Stimulated activated CD4-positive, alpha-beta T cell treated with anti-CD3 and anti-CD28 coated beads, Interleukin-2, amount 100 ng/mL, for 4 hours (primary cell): ENCODE measurements around the gene KRTAP1-5.
"Not testable (repeated sequence)": the region's sequence is repeated elsewhere in the genome, so short reads cannot be mapped to it uniquely, and the experiment has no call there.

Source experiments
- DNase-seq: peaks from one replicate; pipeline ENCODE4 v3.0.0-alpha.2; 2020; ENCODE audit warnings: low read depth

Gene KRTAP1-5

DNA sequence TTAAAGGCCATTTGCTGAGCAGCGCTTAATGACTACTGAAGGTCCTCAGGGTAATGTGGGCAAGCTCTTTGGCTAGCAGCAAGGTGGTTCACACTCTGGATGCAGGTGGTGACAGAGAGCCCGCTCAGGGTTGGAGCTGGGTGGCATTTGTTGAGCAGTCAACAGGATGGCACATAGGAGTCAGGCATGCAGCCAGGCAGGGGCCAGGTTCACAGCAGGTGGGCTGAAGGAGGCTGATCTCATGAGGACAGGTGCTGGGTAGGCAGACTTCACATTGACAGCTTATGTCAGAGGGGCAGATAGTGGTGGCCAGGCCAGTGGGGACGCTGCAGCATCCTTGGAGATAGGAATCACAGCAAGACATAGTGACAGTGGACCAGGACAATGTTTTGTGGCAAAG lies 22.6 kb downstream of the KRTAP1-5 start:
- DNase-seq = no peak

DNA sequence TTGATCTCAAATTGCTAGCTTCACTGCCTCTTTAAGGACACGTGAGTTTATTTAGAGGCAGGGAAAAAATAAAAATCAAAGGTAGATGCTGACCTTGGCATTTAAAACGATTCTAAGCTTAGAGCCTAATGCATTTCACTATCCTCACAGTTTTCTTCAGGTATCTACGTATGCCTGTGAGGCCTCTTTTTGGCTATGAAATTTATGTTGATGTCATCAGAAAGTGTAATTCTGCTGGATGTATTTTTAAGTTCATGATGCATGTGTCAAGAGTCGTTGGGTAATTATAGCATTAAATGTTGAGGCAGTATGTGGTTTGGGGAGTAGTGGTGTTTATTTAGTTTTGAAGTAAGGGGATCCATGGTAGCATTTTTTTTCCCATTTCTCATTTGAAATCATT lies 23.1 kb downstream of the KRTAP1-5 start:
- DNase-seq = no peak

DNA sequence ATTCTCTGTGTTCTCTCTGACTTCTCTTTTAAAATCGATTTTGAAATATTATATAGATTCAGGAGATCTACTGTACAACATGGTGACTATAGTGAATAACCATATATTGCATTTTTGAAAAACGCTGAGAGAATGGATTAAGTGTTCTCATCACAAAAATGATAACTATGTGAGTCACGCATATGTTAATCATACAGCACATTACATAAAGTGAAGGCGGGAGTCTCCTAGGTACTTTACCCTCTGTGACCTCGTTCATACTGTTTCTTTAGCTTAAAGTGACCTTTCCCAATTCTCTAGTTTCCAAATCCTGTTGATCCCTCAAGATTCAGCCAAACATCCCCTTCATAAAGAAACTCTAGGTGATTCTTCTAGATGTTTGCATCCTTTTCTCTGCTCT lies 24.2 kb downstream of the KRTAP1-5 start:
- no peak for DNase-seq

DNA sequence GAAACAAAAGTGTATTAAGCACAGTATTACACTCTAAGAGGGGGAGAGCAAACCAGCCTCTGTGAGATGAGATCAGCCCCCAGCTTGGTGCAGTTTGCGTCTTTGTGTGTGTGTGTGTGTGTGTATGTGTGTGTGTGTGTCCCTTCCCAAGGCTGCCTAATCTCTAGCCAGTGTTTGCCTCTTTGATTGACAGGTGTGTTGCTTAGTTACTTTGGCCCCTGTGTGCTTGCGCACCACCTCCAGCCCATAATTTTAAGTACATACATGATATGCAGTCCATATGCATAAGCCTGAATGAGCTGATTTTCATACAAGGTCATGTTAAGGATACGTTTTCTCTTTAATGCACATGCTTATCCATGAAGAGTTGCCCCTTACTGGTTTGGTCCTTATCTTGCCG lies 25.2 kb downstream of the KRTAP1-5 start:
- no peak for DNase-seq

DNA sequence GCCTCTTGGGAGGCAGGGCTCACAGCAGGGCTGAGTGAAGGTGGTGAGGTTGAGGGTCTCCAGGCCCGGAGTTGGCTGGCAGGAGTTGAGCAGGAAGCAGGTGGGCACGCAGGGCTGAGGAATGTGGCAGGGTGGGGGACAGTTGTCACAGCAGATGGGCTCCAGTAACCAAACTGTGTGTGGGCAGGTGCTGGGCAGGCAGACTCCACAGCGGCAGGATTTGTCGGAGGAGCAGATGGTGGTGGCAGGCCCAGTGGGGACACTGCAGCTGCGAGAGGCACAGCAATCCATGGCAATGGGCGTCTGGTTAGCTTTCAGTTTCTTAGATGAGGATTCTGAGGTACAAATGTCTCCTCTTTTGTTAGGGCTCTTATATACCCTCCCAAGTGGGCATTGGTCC lies 27.4 kb downstream of the KRTAP1-5 start, which contains the start of gene KRTAP3-2:
KRTAP3-2 (minus strand) TSS at position 344 of the 400 bp plus-strand sequence; CDS start at position 291, 53 bp downstream.
- DNase-seq = not testable (repeated sequence)

DNA sequence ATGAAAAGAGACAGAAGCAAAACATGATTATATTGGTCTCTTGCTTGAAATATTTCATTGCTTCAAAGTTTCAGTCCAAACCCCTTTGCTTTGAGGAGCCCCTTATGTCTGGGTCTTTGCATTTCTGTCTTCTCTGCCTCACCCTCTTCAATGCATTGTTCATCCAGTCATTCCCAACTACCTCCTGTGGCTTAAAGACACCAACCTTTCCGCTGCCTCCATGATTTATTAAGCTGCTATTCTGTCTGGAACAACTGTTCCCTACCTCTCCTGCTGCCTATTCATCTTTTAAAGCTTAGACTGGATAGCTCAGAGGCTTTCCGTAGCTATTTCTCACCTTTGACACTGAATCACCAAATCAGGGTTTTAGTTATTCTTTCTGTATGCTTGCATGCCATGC lies 29.6 kb downstream of the KRTAP1-5 start:
- no peak for DNase-seq

DNA sequence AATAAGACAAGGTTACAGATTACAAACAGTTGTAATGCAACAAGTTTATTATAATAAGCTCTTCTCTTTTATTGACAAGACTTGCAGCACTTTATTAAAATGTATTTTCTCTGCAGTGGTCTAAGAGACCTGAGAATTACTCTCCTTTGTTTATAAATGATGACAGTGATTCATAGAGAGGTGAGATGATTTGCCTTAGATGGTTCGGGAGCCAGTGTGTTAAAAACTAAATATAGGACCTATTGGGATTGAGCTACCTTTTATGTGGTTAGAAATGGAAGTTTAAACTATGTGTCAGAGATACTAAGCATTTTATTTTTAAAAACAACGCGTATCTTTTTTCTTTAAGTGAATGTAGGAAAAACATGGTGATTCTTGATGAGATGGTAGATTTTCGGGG lies 30.2 kb downstream of the KRTAP1-5 start:
- DNase-seq = no peak

DNA sequence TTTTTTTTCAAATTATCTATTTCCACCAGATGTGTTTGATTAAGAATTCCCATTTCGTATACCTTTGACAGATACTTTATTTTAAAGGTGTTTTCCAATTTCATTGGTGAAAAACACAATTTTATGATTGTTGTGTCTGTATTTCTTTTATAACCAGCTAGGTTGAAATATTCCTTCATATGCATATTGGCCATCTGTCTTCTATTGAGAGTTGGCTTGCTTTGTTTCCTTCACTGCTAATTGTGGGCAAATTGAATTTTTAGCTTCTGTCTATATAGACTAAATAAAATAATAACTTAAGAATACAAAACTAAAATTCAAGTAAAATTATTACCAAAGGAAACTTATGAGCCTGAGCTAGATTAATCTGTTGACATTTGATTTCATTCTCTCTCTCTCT lies 31.9 kb downstream of the KRTAP1-5 start:
- no peak for DNase-seq

DNA sequence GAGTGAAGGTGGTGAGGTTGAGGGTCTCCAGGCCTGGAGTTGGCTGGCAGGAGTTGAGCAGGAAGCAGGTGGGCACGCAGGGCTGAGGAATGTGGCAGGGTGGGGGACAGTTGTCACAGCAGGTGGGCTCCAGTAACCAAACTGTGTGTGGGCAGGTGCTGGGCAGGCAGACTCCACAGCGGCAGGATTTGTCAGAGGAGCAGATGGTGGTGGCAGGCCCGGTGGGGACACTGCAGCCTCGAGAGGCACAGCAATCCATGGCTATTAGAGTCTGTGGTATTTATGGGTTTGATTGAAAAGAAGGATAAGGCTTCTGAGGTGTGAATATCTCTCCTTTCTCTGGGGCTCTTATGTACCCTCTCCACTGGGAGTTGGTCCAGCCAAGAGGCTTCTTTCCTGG lies 33.2 kb downstream of the KRTAP1-5 start, which contains the start of gene KRTAP3-3:
KRTAP3-3 (minus strand) TSS at position 326 of the 400 bp plus-strand sequence; CDS start at position 259, 67 bp downstream.
- no peak for DNase-seq

DNA sequence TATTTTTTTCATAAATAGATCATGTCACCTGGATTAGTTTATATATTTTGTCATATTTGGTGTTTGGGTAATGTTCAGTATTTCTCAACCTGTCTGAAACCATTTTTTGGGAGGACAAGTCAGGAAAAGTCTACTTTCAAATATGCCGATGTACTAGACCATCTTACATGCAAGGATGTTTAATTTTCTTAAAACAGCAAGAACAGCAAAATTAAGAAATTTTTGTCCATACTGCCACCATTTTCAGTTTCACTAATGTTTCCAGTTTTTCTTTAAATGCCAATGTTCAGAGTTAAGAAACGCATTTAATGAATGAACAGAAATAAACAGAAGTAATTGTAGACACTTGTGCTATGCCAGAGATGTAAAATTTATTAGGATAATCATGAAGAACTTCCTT lies 33.9 kb downstream of the KRTAP1-5 start:
- DNase-seq = no peak

DNA sequence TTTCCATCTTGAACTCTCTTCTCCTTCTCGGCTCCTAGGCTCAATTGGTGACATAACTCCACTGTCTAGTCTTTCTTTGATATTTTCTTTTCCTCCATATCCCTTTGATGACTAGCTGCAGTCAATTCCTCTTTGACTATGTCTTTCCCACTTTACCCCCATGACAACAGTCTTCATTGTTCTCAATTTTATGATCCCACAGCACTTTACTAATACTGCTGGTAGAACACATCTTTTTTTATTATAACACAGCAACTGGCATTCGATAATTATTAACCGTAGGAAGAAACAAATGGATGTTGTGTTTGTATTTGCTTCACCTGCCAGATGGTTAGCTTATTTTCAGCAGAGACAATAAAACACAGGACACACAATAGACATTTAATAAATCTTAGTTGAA lies 34.3 kb downstream of the KRTAP1-5 start:
- no peak for DNase-seq

DNA sequence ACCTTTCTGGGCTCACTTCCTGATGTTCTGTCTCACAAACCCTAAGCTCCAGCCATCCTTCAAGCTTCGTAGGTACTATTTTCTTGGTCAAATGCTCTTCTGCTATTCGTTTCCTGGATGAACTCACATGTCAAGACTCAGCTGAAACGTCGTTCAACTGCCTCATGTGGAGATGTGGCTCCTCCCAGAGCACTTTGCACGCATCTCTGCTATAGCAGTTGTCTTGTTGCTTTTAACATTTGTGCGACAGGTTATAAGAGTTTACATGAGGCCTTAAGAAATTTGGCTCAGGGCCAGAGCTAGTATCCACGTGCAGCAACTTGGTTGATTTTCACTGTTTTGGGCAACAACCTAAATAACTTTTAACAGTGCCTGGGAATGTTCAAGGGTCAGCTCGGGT lies 40.1 kb downstream of the KRTAP1-5 start:
- DNase-seq = no peak

DNA sequence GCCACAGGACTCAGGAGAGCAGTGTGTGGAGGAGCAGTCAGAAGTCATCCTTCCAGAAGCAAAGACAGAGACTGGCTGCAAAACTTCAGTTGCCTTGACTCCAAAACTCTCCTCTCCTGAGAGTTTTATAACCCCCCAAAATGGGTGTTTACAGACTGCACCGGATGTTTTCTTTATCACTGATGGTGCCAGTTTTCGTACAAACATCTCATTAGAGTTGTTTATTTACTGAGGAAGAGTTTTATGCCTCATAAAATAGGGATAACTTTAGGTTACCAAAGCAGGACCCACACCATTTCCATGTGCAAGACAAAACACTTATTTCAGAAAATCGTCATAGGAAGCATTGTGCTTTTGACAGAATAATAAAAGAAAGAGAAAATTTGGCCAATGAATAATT lies 42.8 kb downstream of the KRTAP1-5 start, which contains the start of gene KRT40:
KRT40 (minus strand) TSS at position 101 of the 400 bp plus-strand sequence; CDS start at position 48, 53 bp downstream.
- DNase-seq = no peak

DNA sequence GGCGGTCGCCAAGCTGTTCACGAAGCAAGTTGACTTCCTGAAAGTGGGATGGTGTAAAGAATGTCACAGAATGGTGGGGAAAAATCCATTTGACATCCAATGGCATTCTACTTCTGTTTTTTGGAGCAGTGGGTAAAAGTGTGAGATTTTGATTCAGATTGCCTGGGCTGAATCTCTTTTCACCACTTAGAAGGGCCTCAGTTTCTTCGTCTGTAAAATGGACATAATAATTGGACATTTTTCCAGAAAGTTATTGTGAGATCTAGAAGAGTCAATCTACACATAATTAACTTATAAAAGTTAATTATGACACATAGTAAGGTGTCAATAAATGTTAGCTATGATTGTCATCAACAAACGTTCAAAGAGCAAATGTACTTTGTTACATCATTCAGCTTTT lies 45.9 kb downstream of the KRTAP1-5 start:
- no peak for DNase-seq

DNA sequence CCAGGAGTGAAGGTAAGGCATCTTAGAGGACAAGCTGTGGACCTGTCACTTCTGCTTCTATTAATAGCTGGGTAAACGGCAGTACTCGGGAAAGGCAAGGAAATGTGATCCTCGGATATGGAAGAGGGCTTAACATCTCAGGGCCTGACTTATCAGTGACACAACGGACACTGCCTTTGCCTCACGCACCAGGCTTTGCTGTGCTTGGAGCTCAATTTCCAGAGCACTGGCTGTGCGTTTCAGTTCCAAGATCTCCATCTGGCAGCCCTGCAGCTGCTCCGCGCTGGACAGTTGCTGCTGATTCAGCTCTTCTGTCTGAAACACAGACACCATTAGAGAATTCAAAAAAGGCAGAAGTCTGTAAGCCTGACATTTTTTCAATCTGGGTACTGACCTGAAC lies 46.4 kb downstream of the KRTAP1-5 start:
- DNase-seq = no peak

DNA sequence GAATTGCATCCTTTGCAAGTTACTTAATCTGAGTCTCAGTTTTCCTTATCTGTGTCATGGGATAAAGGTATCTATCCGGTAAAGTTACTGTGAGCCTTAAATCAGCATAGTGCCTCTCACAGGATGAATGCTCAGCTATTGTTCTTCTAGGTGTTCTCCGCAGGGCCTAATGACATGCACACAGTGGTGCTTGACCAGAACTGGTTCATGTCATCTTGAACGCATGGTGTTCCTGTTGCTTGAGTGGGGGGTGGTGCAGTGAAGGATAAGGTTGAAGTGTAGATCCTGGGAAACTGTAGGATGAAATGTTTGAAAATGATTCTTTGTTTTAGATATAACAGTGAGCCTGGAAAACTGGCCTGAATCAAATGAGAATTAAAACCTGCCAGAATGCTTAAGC lies 46.9 kb downstream of the KRTAP1-5 start:
- no peak for DNase-seq

DNA sequence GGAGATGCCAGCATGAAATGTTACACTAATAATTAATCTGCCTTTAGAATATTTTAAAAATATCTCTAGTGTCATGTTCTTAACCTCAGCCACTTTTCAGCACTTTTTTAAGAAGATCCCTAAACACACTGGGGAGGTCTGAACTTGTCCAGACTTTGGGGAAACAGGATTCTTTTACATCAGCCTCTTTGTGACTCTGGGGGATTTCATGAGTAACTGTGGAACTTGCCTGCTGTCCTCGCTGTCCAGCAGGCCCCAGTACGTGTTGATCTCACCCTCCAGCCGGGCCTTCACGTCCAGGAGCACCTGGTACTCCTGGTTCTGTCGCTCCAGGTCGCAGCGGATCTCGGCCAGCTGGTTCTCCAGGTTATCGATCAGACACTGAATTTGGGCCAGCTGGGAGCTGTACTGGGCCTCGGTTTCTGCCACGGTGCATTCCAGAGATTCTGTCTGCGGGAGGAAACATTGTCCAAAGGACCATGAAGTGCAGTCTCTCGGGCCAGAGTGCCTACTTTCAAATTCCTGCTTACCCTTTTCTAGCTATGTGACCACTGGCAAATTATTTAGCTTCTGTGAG lies 48.3 kb downstream of the KRTAP1-5 start:
- DNase-seq = no peak
